A673 (cell line): ENCODE measurements around the gene PRTN3.

ENCODE experiments used
- EZH2 ChIP-seq: fragments of 200-600 bp; sonication (generic); IDR thresholded peaks from 2 replicates; pipeline ENCODE4 v1.6.1; 2017; ENCODE audit warnings: borderline replicate concordance, low read depth, mild to moderate bottlenecking, mixed read lengths, antibody characterized with exemption, low read length; ENCODE audit not compliant: poor library complexity, severe bottlenecking
- TF ChIP-seq, protein P1 (sequence below): fragments of 300-800, 200-600 bp; sonication (generic); conservative IDR thresholded peaks from 2 replicates; pipeline ENCODE4 v1.5.1; 2017; ENCODE audit warnings: low read depth, mild to moderate bottlenecking, antibody characterized with exemption, low read length, moderate library complexity, mixed read lengths

GRCh38 chr19:858284-858683 is 17.5 kb downstream of the PRTN3 start:
- TF ChIP-seq EZH2 = no peak
- TF ChIP-seq, protein P1, sequence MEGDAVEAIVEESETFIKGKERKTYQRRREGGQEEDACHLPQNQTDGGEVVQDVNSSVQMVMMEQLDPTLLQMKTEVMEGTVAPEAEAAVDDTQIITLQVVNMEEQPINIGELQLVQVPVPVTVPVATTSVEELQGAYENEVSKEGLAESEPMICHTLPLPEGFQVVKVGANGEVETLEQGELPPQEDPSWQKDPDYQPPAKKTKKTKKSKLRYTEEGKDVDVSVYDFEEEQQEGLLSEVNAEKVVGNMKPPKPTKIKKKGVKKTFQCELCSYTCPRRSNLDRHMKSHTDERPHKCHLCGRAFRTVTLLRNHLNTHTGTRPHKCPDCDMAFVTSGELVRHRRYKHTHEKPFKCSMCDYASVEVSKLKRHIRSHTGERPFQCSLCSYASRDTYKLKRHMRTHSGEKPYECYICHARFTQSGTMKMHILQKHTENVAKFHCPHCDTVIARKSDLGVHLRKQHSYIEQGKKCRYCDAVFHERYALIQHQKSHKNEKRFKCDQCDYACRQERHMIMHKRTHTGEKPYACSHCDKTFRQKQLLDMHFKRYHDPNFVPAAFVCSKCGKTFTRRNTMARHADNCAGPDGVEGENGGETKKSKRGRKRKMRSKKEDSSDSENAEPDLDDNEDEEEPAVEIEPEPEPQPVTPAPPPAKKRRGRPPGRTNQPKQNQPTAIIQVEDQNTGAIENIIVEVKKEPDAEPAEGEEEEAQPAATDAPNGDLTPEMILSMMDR = no peak
